Thyroid gland (tissue), 4 donors: ENCODE measurements around the gene FAM90A26.
"Not testable (repeated sequence)": the region's sequence is repeated elsewhere in the genome, so short reads cannot be mapped to it uniquely, and the experiment has no call there.

Experiments used
- POLR2A ChIP-seq, 2 donors: fragments of 450-650 bp; IDR thresholded peaks; one replicate each; pipeline ENCODE4 v1.6.1; 2017; ENCODE audit warnings: antibody characterized with exemption in 2 of 2, mild to moderate bottlenecking in 2 of 2, moderate library complexity in 1 of 2
- TF ChIP-seq, protein P1 (sequence below), 6 experiments: fragments of 200-600 bp in 3 of 6; fragments of 450-650 bp in 3 of 6; sonication (generic) in 3 of 6; IDR thresholded peaks; one replicate each; pipeline ENCODE4 v1.5.1; 2016 to 2019; ENCODE audit warnings: antibody characterized with exemption in 6 of 6, mild to moderate bottlenecking in 2 of 6, inconsistent platforms in 1 of 6, moderate library complexity in 1 of 6

DNA sequence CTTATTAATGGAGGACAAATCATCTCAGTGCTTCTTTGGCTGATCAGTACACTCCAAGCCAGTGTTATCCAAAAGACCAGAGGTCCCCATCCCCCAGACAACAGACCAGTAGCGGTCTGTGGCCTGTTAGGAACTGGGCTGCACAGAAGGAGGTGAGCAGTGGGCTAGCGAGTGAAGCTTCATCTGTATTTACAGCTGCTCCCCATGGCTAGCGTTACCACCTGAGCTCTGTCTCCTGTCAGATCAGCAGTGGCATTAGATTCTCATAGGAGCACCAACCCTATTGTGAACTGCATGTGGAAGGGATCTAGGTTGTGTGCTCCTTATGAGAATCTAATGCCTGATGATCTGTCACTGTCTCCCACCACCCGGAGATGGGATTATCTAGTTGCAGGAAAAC is 37.4 kb upstream of the FAM90A26 start:
- TF ChIP-seq, protein P1, sequence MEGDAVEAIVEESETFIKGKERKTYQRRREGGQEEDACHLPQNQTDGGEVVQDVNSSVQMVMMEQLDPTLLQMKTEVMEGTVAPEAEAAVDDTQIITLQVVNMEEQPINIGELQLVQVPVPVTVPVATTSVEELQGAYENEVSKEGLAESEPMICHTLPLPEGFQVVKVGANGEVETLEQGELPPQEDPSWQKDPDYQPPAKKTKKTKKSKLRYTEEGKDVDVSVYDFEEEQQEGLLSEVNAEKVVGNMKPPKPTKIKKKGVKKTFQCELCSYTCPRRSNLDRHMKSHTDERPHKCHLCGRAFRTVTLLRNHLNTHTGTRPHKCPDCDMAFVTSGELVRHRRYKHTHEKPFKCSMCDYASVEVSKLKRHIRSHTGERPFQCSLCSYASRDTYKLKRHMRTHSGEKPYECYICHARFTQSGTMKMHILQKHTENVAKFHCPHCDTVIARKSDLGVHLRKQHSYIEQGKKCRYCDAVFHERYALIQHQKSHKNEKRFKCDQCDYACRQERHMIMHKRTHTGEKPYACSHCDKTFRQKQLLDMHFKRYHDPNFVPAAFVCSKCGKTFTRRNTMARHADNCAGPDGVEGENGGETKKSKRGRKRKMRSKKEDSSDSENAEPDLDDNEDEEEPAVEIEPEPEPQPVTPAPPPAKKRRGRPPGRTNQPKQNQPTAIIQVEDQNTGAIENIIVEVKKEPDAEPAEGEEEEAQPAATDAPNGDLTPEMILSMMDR (IDR thresholded peaks at IDR 0.05), result not testable (repeated sequence)
- TF ChIP-seq POLR2A (IDR thresholded peaks at IDR 0.05), result not testable (repeated sequence)
